ENCODE data around the gene NHLRC4.

Gene NHLRC4

GRCh38 chr16:559411-560203, 7.2 kb upstream of the NHLRC4 start:
- no peak for DNase-seq (ENCODE audit: low read depth)
- no peak for TF ChIP-seq CTCF (IDR thresholded peaks at IDR 0.05; ENCODE audit: control insufficient read depth, extremely low read depth, insufficient read depth)
- no peak overlapping the region for H3K4me3 ChIP-seq (ENCODE audit: low read depth, low read length)

GRCh38 chr16:560204-560700, 6.6 kb upstream of the NHLRC4 start, which contains the start of gene PRR35:
Gene PRR35 (plus strand): TSS chr16:560394. CDS start chr16:563295, 2,901 bp downstream.
- no peak for DNase-seq (ENCODE audit: low read depth)
- H3K4me3 ChIP-seq (ENCODE audit: low read depth, low read length), result no peak within 1 kb of the TSS
- TF ChIP-seq CTCF (IDR thresholded peaks at IDR 0.05; ENCODE audit: control insufficient read depth, extremely low read depth, insufficient read depth), result no peak

GRCh38 chr16:560701-561412, 5.9 kb upstream of the NHLRC4 start:
- no peak overlapping the region for H3K4me3 ChIP-seq (ENCODE audit: low read depth, low read length)
- no peak for TF ChIP-seq CTCF (IDR thresholded peaks at IDR 0.05; ENCODE audit: control insufficient read depth, extremely low read depth, insufficient read depth)
- DNase-seq (ENCODE audit: low read depth), result no peak

GRCh38 chr16:561413-561794, 5.4 kb upstream of the NHLRC4 start:
- no peak for DNase-seq (ENCODE audit: low read depth)
- no peak for TF ChIP-seq CTCF (IDR thresholded peaks at IDR 0.05; ENCODE audit: control insufficient read depth, extremely low read depth, insufficient read depth)
- no peak overlapping the region for H3K4me3 ChIP-seq (ENCODE audit: low read depth, low read length)

GRCh38 chr16:561957-562938, 4.6 kb upstream of the NHLRC4 start:
- H3K4me3 ChIP-seq (ENCODE audit: low read depth, low read length), result no peak overlapping the region
- DNase-seq (ENCODE audit: low read depth), result no peak
- no peak for TF ChIP-seq CTCF (IDR thresholded peaks at IDR 0.05; ENCODE audit: control insufficient read depth, extremely low read depth, insufficient read depth)

- no peak overlapping the region for H3K4me3 ChIP-seq (ENCODE audit: low read depth, low read length)
- DNase-seq (ENCODE audit: low read depth), result no peak
- TF ChIP-seq CTCF (IDR thresholded peaks at IDR 0.05; ENCODE audit: control insufficient read depth, extremely low read depth, insufficient read depth), result no peak
Observed at GRCh38 chr16:563072-563644, 3.6 kb upstream of the NHLRC4 start.
